Epithelial cell of proximal tubule (primary cell): ENCODE results near the gene NCSTN. TPM values are rescaled to one million over a fixed set of nuclear protein-coding genes. Genes with fewer than 3 reads are reported as not detected.

Source experiments
- DNase-seq: peaks from one replicate; pipeline ENCODE4 v3.0.0-alpha.2; 2011; ENCODE audit warnings: low read depth
- H3K4me3 ChIP-seq: 2 replicates; pipeline ENCODE4 v1.5.1; 2011; ENCODE audit warnings: low read depth, mild to moderate bottlenecking, low read length
- CTCF ChIP-seq: conservative IDR thresholded peaks from 2 replicates; pipeline ENCODE4 v1.5.1; 2012; ENCODE audit warnings: low read depth, mild to moderate bottlenecking, low read length
- total RNA-seq: library from RNA; depleted of rRNA; stranded (reverse); fragments of >200 nt; gene quantifications from 2 replicates; pipeline ENCODE4 v1.2.3, GENCODE V29; 2015

The NCSTN gene
- total RNA-seq, 1 donor from 2014 or later = 55.7 TPM

- DNase-seq = no peak
- no peak for TF ChIP-seq CTCF
- H3K4me3 ChIP-seq = no peak overlapping the region
Observed at GRCh38 chr1:160363951-160364735, 21.0 kb downstream of the NCSTN start.

GRCh38 chr1:160365325-160365724 lies 22.1 kb downstream of the NCSTN start:
- TF ChIP-seq CTCF = no peak
- no peak overlapping the region for H3K4me3 ChIP-seq
- no peak for DNase-seq

- H3K4me3 ChIP-seq = no peak within 1 kb of the TSS
- no peak for DNase-seq
- no peak for TF ChIP-seq CTCF
Observed at GRCh38 chr1:160366731-160367515, 23.7 kb downstream of the NCSTN start, which contains the start of gene NHLH1. NHLH1 (plus strand) TSS chr1:160367071; CDS start chr1:160370732, 3,661 bp downstream.

- no peak for DNase-seq
- H3K4me3 ChIP-seq = no peak overlapping the region
- TF ChIP-seq CTCF = no peak
Observed at GRCh38 chr1:160367516-160367900, 24.3 kb downstream of the NCSTN start.

GRCh38 chr1:160367934-160368923 lies 25.0 kb downstream of the NCSTN start:
- DNase-seq = no peak
- TF ChIP-seq CTCF = no peak
- no peak overlapping the region for H3K4me3 ChIP-seq

GRCh38 chr1:160369087-160369486 lies 25.9 kb downstream of the NCSTN start:
- TF ChIP-seq CTCF = no peak
- no peak for DNase-seq
- H3K4me3 ChIP-seq = no peak overlapping the region
